ENCODE data around the gene PPM1K. TPM values are rescaled to one million over a fixed set of nuclear protein-coding genes. Genes with fewer than 3 reads are reported as not detected.

The PPM1K gene
- total and polyA plus RNA-seq, 2 donors (not counting 3 experiments of a cell fraction or from before 2014, with no cell fraction given): 4.0 to 8.6 TPM

DNA sequence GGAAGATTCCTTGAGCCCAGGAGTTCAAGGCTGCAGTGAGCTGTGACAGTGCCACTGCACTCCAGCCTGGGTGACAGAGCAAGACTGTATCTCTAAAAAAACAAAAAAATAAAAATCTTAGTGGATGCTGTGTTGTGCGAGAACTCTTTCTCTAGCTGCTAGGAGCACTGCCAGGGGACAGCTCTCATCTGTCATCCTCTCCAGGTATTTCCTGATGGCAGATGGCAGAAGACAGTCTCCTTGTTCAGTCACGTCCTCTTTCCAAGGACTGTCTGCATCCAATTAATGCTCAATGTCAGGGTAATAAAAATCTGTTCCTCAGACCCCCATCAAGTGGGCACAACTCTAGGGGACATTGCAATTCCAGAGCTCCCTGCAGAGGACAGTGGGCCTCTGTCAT, 29.2 kb downstream of the PPM1K start:
- no peak overlapping the region for H3K9ac ChIP-seq (replicated peaks; ENCODE audit: extremely low read depth, insufficient read depth, low read length)
- DNase-seq (ENCODE audit: low read depth, low spot score) (no peak), FAIRE-seq (no peak)
- CTCF ChIA-PET: interaction anchor here (1.0 to 1.9 kb wide), 2 partner anchors 9 to 28 kb away, joined by 3 to 5 read pairs; no protein-coding TSS in a partner anchor
- TF ChIP-seq EZH2 (IDR thresholded peaks at IDR 0.05; ENCODE audit: borderline replicate concordance, low read depth, low read length, severe bottlenecking) (no peak), MYC (IDR thresholded peaks at IDR 0.05; ENCODE audit: low read depth, low read length) (no peak), POLR2AphosphoS5 (IDR thresholded peaks at IDR 0.05; ENCODE audit: insufficient read depth, low read depth, low read length) (no peak), MAX (IDR thresholded peaks at IDR 0.05; ENCODE audit: insufficient read depth, insufficient read length) (no peak), POLR2A (IDR thresholded peaks at IDR 0.05; ENCODE audit: low read depth, low read length) (no peak), JUN (IDR thresholded peaks at IDR 0.05; ENCODE audit: borderline replicate concordance, insufficient read depth, insufficient read length, low read depth) (no peak), FOS (IDR thresholded peaks at IDR 0.05; ENCODE audit: borderline replicate concordance, insufficient read depth, low read length) (no peak)
- TF ChIP-seq, protein P1, sequence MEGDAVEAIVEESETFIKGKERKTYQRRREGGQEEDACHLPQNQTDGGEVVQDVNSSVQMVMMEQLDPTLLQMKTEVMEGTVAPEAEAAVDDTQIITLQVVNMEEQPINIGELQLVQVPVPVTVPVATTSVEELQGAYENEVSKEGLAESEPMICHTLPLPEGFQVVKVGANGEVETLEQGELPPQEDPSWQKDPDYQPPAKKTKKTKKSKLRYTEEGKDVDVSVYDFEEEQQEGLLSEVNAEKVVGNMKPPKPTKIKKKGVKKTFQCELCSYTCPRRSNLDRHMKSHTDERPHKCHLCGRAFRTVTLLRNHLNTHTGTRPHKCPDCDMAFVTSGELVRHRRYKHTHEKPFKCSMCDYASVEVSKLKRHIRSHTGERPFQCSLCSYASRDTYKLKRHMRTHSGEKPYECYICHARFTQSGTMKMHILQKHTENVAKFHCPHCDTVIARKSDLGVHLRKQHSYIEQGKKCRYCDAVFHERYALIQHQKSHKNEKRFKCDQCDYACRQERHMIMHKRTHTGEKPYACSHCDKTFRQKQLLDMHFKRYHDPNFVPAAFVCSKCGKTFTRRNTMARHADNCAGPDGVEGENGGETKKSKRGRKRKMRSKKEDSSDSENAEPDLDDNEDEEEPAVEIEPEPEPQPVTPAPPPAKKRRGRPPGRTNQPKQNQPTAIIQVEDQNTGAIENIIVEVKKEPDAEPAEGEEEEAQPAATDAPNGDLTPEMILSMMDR (IDR thresholded peaks at IDR 0.05; ENCODE audit: extremely low read depth in 1 of 2, insufficient read depth in 1 of 2, low read depth in 1 of 2, low read length in 2 of 2): no peak
- H3K4me1 ChIP-seq (ENCODE audit: control insufficient read depth, extremely low read depth, insufficient read depth, low read length): no peaks in the 10 kb centered on the region
- H3K9me3 ChIP-seq (replicated peaks; ENCODE audit: control insufficient read depth, insufficient read depth, low read length): no peaks in the 10 kb centered on the region
- no peak overlapping the region for H3K27ac ChIP-seq (ENCODE audit: insufficient read depth, low read depth, low read length)
- no peaks in the 10 kb centered on the region for H4K20me1 ChIP-seq (replicated peaks; ENCODE audit: control insufficient read depth, extremely low read depth, insufficient read depth, low read length)
- no peaks in the 10 kb centered on the region for H3K27me3 ChIP-seq (ENCODE audit: control insufficient read depth in 2 of 2, insufficient read depth in 2 of 2, low read length in 2 of 2)
- dilution Hi-C loops (cut with MboI; ENCODE audit: extremely low pct_ligation_motif_present, low sequenced_read_pairs): no loop called here
- POLR2A ChIA-PET: no interaction called here
- intact Hi-C loops (cut with micrococcal nuclease): no loop called here
- no peaks in the 10 kb centered on the region for H3K9me1 ChIP-seq (replicated peaks; ENCODE audit: control insufficient read depth, extremely low read depth, insufficient read depth, low read length)
- no TSS peak for BruUV-seq (replicated peaks)
- no peak overlapping the region for H3K4me3 ChIP-seq (replicated peaks in 1 of 3; ENCODE audit: insufficient read depth in 1 of 3, low read depth in 1 of 3, low read length in 3 of 3)
- no peaks in the 10 kb centered on the region for H3K36me3 ChIP-seq (ENCODE audit: control insufficient read depth in 2 of 2, extremely low read depth in 1 of 2, insufficient read depth in 2 of 2, low read length in 2 of 2)
- no peak overlapping the region for H2AFZ ChIP-seq (ENCODE audit: low read depth, low read length)
- H3K4me2 ChIP-seq (ENCODE audit: insufficient read depth, low read length): no peak overlapping the region
- H3K79me2 ChIP-seq (ENCODE audit: control insufficient read depth, insufficient read depth, low read length): no peaks in the 10 kb centered on the region
